Left renal pelvis (tissue), 4 donors: ENCODE data around the gene NKAIN4. TPM values are rescaled to one million over a fixed set of nuclear protein-coding genes. Genes with fewer than 3 reads are reported as not detected.
A peak's percentile ranks its signal among the peaks of the same experiment; 100 is the strongest.

ENCODE experiments used
- DNase-seq, 4 donors: peaks; one replicate each; pipeline ENCODE4 v3.0.0-alpha.2; 2013; ENCODE audit warnings: low read depth in 4 of 4, low spot score in 3 of 4
- polyA plus RNA-seq, 4 donors: library from polyadenylated mRNA; unstranded; fragments of 120-200 nt; gene quantifications; one replicate each; pipeline ENCODE4 v1.2.1, GENCODE V29; 2013; ENCODE audit not compliant: insufficient read length in 4 of 4

Gene NKAIN4
- polyA plus RNA-seq, 4 donors: 24.2 to 40.8 (median 27.2) TPM

DNA sequence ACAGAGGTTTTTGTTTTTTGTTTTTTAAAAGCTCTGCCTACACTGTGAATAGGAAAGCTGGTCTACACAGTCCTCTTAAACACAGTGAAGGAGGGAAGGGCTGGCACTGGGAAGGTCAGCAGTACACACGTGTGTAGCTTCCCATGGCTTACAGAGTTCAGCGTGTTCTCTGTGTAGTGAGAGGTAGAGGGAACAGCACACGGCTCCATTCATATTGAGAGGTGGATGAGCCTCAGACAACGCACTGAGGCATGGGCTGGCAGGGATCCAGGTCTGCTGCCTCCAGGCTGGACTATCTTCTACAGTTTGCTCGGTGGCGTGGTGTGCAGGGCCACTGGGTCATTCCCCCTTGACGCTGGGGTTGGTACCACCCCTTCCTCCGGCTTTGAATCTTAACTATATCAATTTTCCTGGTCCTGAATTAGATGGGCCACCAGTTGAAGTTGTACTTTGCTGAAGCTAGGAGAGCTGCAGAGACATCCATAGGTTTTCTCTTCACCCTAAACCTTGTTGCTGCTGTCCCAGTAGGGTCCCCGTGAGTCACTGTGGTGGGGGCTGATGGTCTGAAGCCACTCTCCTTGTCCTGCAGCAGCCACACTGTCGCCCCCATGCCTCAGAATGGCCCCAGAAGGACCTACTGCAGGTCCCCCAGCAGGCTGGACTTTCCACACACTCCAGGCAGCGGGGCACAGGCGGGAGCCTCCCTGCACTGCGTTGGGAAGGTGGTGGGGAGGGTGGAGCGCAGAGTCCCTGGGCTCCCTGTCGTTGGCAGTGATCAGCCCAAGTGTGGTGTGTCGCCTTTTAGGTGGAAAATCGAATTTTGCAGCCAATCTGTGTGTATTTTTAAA lies 20.3 kb upstream of the NKAIN4 start:
- no peak for DNase-seq

DNA sequence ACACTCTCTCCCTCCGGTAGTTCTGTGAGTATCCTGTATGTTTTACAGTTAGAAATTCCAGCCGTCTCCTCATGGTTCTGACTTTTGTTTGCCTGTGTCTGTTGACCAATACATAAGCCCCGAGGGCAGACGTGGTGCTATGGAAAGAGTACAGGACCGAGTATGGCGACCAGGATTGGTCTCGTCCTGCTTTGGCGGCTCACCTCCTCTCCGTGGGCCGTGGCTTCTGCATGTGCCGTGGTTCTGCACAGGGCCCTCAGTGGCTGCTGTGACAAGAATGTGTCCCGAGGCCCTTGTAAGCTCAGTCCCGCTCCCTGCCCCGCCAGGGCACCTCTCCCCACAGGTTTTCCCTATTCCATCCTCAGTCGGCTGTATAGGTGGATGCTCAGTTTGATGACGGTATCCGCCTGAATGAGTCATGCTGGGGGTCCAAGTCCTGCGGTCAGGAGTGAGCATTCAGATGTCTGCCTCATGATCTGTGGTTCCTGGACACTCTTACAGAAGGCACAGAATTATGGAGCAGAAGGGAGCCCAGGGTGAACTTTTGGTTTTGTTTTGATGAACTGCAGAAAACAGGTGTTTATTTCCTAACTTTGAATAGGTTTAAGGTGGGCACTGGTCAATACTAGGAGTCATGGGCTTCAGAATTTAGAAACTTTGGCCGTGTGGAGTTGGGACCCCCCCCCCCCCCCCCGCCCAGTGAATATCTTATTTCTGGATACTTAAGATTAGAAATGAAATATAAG lies 19.5 kb upstream of the NKAIN4 start:
- DNase-seq: no peak

DNA sequence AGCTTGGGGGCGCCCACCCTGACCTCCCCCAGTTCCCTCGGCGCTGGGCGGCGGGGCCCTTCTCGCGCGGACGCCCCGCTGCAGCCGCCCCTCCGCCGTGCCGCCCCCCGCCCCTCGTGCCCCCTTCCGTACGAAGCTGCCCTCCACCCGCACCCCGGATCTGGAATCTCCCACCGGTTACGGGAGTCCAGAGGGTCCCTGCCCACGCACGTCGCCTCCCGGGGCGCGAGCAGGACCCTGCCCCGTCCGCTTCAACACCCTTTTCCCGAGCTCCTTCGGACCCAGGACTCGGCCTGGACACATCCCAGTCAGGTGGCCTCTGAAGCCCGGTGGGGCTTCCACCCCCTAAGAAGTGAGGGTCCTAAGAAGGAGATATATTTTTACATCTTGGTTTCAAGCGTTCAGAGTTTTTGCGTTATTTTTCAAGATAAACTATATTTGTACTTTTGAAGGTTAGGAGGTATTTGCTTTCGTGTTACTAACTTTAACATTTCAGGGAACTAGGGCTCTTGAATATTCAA lies 18.9 kb upstream of the NKAIN4 start:
- DNase-seq: no peak

DNA sequence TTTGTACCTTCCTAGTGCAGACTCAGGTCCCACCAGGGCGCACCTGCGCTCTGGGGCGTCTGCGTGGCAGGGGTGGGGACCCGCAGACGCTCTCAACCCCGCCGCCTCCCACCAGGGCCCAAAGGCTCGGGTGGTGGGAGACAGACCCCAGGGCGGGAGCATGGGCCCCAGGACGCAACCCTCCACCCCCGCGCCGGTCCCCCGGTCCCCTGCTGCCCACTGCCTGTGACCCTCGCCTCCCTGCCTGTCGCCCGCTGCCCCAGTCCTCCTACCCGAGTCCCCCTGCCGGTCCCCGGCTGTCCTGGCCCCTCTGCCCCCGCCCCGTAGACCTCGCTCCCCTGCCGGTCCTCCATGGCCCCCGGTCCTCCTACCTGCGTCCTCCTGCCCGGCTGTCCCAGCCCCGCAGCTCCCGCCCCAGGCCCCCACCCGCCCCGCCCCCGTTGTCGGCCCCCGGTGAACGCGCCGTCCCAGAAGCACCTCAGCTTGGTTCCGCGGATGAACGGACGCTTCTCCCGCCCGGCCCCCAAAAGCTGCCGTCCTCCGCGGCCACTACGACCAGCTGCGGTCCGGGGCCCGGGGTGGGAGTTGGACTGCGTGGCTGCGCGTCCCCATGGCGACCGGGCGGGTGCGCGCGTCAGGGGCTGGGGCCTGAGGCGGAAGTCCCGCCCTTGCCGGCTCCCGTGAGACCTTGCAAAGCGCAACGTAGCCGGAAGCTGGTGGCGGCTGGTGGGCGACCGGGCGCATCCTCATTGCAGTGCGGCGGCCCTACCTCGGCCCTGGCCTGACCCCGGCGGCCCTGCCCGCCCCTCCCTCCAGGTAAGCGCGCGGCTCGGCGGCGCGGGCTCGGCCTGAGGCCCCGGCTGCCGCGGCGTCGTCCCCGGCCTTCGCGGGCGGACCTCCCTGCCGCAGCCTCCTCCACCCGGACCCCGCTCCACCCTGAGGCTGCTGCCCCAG lies 18.1 kb upstream of the NKAIN4 start, which contains the start of gene ARFGAP1:
TSS of gene ARFGAP1 (plus strand) at position 709 of the 954 bp plus-strand sequence. CDS start 2,768 bp downstream, outside the sequence.
- peak; percentile 80 to 87 (median 84) for DNase-seq

DNA sequence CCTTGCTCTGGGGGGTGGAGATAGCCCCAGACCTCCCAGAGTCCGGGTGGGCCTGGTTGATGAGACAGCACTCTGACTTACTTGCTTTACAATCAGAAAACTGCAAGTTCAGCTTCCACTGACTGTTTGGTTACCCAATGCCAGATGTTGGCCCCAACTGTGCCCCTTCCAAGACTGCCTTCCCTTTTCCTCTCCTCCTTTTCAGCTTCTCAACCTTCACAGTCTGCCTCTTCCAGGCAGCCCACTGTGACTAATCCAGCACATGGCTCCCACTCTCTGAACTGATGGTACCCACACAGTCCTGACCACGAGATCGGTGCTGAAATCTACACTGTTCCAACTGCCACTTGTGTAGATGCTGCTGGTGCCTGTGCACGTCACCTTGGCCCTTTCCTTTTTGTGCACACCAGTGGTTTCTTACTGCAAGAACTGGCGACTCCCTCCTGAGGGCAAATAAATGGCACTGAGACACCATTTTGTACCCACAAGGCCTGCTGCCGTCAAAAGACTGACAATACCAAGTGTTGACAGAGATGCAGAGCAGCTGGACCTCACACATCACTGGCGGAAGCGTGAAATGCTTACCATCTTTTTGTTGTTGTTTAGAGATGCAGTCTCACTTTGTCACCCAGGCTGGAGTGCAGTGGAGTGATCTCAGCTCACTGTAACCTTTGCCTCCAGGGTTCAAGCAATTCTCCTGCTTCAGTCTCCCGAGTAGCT lies 16.5 kb upstream of the NKAIN4 start:
- DNase-seq: no peak

DNA sequence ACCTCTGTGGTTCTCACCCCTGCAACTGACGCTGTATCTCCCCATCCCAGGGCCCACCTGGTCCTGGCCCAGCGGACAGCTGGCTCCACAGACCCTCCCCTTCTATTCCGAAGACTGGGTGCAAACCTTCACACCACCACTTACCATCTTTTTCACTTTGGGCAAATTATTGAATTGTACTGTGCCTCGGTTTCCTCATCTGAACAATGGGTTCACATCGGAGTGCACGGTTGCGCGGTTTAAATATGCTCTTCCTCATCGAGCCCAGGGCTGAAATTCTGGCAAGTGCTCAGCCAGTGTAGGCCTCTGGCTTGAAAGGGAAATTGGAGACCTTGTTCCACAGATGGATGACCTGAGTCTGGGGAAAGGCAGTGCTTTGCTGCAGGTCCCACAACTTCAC lies 15.5 kb upstream of the NKAIN4 start:
- DNase-seq: no peak

DNA sequence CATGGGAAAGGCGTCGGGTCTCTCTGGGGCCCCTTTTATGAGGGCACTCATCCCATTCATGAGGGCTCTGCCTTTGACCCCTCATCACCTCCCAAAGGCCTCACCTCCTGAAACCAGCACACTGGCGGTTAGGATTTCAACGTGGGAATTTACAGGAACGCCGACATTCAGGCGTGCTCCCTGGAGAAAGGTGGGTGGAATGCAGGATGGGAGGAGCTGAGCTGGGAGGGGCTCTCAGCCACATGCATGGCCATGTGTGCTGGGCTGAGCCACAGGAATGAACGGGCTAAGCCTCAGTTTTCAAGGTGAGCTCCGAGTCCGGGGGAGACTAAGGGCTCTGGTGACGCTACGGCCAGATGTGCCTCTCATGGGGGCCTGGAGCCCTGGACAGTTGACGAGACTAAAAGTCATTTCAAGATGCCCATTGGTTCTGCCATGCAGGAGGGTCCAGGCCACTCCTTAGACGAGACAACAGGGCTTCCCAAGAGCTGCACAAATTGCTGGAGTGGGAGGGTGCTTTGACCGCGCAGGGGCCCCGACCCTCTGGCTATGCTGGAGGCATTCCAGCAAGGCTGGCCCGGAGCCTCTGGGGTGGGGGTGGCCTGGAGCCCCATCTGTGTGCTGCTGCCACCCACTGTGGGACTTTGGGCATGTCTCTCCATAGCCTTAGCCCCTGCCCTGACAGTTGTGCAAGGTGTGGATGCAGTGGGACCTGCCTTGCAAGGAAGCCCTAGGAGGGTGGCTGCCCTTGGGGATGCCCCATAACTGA lies 14.6 kb upstream of the NKAIN4 start:
- DNase-seq: no peak

DNA sequence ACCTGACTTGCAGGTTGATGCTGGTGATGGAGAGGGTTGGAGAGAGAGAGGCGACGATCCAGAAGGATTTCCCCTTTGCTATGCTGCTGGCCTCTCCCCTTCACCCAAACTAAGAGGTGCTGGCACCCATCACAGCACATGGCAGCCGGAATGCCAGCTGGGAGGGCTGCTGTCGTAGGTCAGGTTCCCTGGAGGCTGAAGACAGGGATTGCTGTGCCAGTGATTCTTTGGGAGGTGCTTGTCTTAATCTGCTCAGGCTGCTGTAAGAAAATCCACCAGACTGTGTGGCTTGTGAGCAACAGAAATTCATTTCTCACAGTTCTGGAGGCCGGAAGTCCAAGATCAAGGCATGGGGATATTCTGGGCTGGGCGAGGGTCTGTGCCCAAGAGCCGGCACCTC lies 14.0 kb upstream of the NKAIN4 start:
- DNase-seq: no peak

DNA sequence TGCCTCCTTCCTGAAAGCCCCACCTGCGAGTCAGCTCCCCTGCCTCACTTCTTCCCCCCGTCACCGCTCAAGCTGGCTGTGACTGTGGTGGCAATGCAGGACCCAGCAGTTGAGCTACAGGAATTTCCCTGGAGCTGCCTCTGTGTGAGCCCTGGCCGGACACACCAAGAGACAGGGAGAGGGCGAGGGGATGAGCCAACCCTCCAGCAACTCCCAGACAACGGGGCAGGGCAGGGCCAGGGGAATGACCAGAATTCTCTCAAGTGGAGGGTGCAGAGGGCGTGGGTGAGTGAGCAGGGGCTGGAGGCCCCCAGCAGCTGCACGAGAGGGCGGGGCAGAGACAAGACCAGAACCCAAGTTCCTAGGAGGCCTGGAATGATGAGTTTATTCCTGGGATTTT lies 13.4 kb upstream of the NKAIN4 start:
- no peak for DNase-seq

DNA sequence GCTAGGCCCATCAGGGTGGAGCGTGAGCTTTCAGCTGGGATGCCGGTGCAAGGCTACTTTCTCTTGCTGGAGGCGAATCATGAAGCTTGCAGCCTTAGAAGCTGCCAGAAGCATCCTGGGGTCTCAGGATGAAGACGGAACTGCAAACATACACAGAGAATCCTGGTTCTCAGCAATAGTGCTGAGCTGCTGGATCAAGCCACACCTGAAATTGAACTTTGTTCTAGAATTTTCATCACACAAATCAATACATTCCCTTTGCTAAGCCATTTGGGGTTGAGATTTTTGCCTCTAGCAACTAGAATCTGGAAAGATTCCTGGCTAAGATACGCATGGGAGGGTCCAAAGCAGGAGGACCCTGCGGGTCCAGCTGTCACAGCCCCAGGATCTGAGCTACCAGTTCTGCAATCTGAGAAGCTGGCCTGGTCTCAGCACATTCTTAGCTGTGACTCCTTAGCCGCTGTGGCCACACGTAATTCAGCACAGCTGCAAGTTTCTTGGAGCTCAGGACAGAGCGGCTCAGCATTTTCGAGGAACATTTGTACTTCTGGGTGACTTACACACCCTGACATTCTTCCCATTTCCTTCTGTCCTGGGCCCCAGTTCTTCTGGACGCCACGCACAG lies 11.7 kb upstream of the NKAIN4 start:
- DNase-seq: no peak

DNA sequence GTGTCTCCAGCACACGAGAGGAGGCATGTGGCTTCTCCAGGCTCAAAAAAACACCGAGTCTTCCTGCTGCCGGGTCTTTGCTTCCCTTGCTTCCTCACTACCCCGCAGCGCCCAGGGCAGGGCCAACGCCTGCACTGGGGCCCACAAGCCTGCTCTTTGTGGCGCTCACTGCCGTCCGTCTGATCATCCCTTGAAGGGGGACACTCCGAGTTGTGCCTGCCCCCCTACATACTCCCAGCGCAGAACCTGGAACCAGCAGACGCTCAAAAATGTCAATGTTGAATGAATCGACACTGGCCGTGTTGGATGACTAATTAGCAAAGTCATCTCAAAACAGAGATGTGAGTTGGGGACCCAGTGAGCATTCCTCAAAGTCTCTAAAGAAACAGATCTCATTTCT lies 10.3 kb upstream of the NKAIN4 start:
- DNase-seq: no peak

DNA sequence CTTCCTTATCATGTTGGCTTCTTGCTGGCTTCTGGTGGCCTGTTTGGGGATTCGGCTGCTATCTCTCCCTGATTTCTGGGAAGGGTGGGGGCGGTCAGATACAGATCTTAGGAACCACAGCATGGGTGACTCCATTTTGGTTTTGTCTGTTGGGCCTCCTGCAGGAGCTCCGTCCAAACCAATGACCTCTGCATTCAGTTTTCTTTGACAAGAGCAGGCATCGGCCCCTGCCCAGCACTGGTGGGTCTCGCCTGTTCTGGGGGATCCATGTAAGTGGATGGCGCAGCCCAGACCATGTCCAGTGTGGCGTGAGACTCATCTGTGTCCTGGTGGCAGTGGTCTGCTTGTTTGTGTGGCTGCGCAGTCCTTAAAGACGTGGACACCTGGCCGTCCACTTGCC lies 9.7 kb upstream of the NKAIN4 start:
- no peak for DNase-seq

DNA sequence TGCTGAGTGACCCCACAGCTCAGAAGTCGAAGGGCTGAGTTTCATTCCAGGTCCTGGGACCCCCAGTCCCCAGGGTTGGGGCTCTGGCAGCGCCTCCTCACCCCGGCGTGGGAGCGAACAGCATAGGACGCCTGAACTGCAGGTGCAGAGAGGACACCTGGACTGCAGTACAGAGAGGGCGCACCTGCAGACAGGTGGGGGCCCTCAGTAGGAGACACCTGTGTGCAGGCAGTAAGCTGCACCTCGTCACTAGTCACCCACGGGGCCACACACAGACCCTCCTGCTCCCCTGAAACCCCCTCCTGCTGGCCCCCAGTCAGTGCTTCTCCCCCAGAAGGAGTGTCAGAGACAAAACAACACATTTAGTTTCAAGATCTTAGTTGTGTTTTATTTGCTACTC lies 8.6 kb upstream of the NKAIN4 start:
- DNase-seq: no peak

DNA sequence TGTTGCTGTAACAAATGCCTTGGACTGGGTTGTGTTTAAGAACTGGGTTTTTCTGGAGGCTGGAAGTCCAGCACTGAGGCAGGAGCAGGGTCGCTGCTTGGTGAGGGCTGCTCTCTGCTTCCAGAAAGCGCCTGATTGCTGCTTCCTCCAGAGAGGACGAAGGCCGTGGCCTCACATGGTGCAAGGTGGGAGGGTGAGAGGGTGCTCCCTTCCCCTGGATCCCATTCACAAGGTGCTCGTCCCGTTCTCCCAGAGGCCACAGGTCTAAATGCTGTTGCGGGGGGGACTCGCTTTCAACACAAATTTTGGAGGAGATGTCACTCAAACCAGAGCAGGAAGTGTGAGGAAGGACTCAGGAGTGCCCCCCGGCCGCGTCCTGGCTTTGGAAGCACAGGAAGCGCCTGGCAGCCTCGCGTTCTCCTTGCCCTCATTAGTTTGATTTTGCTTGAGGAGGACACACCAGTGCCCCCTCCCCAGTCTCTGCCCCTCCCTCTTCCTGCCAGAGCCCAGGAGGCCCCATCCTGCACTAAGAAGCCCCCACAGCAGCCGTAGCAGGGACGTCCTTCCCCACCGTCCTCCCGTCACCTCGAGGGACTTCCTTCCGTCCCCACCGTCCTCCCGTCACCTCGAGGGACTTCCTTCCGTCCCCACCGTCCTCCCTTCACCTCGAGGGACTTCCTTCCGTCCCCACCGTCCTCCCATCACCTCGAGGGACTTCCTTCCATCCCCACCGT lies 7.7 kb upstream of the NKAIN4 start:
- DNase-seq: no peak

DNA sequence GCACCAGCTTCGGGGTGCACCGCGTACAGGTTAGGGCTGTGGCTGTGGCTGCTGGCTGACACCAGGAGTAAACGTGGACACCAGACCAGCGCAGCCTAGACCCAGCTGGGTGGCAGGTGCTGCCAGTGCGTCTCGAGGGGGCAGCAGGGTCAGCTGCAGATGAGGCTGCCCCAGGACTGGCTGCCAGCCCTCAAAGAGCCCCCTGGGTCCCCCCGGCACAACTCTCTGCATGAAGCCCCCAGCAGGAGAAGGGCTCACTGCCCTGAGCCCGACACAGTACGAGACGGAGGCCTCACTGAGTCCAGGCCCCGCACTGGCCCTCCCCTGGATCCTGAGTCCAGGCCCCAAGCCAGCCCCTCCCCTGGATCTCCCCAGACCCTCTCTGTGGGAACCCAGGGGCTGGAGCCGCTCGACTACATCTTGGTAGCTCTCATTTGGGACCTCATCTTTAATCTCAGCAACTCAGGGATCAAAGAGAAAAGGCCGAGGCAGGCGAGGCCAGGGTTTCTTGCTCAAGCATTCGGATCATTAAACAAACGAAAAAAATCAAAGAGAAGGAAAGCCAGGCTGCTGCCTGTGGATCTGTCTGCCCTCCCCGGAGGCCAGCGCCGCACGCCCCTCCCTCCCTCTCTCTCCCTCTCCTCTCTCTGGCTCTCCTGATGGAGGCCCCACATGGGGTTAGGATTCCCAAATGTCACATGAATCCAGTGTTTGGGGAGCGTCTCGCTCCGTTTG lies 7.0 kb upstream of the NKAIN4 start:
- DNase-seq: peak in 1 of 4 donors; percentile 82

DNA sequence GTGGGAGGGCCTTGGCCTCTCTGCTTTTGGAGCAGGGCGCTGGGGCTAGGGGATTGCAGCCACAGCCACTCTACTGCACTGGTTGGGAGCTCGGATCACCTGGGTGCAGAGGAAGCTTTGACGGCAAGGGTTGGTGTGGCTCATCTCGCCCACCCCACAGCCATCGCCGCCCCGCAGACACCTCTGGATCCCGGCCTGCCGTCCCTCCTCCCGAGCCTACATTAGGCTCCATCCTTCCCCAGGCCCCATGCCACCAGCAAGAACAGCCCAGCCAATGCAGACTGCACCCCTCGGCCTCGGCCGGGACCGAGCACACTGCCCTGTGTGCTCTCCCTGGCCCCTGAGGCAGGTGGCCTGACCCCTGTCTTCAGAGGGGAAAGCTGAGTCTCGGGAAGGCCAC lies 6.3 kb upstream of the NKAIN4 start:
- DNase-seq: no peak

DNA sequence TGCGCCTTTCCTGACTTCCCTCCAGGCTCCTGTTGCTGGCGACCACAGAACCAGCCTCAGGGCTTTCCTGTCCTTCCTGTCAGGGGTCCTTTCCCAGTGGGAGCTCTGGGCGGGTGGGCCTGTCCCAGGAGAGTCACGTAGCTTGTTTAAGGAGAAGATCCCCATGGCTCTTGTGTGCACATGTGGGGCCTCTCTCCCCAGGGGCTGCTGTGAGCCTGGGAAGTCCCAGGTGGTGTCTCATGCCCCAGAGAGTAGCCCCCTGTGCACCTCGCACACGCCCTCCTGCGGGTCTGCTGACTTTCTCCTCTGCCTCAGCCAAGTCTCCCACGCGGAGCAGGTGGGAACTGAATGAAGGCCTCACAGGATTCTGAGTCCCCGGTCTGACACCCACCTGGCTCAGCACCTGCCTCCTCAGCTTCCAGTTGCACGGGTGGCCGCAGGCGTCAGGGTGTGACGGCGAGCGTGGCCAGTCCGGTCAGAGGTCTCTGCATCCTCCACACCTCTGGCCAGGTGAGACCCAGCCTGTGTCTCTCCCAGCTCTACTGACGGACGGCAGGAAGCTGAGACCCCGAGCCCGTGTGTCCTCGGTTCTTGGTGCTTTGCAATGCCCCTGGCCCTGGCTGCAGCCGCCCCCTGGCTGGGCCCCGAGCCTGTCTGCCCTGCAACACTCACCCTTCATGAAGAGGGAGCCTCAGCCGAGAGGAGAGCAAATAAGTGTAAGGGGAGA lies 5.6 kb upstream of the NKAIN4 start:
- no peak for DNase-seq
